Panc1 (cell line): ENCODE measurements around the gene EGR4.

ENCODE experiments used
- CTCF ChIP-seq: fragments of 450-650 bp; IDR thresholded peaks from 2 replicates; pipeline ENCODE4 v1.5.1; 2017; ENCODE audit warnings: mild to moderate bottlenecking
- POLR2AphosphoS5 ChIP-seq: IDR thresholded peaks from 2 replicates; pipeline ENCODE4 v1.6.1; 2012; ENCODE audit warnings: mild to moderate bottlenecking, low read depth, low read length, moderate library complexity
- SIN3A ChIP-seq: IDR thresholded peaks from 2 replicates; pipeline ENCODE4 v1.6.1; 2012; ENCODE audit warnings: low read depth, mild to moderate bottlenecking, low read length, moderate library complexity, borderline replicate concordance; ENCODE audit not compliant: insufficient read depth
- TCF7L2 ChIP-seq: IDR thresholded peaks from 2 replicates; pipeline ENCODE4 v1.6.1; 2011; ENCODE audit warnings: mild to moderate bottlenecking, low read depth, low read length, inconsistent platforms
- TF ChIP-seq, protein P1 (sequence below), 2 experiments: IDR thresholded peaks; 2 replicates each; pipeline ENCODE4 v1.6.1; 2011 to 2012; ENCODE audit warnings: low read depth in 2 of 2, control low read depth in 1 of 2, low read length in 1 of 2, mild to moderate bottlenecking in 1 of 2, moderate library complexity in 1 of 2; ENCODE audit not compliant: insufficient read depth in 1 of 2

GRCh38 chr2:73339201-73339600 is 45.9 kb upstream of the EGR4 start:
- TF ChIP-seq CTCF (no peak), POLR2AphosphoS5 (no peak), TCF7L2 (no peak), SIN3A (no peak)
- TF ChIP-seq, protein P1, sequence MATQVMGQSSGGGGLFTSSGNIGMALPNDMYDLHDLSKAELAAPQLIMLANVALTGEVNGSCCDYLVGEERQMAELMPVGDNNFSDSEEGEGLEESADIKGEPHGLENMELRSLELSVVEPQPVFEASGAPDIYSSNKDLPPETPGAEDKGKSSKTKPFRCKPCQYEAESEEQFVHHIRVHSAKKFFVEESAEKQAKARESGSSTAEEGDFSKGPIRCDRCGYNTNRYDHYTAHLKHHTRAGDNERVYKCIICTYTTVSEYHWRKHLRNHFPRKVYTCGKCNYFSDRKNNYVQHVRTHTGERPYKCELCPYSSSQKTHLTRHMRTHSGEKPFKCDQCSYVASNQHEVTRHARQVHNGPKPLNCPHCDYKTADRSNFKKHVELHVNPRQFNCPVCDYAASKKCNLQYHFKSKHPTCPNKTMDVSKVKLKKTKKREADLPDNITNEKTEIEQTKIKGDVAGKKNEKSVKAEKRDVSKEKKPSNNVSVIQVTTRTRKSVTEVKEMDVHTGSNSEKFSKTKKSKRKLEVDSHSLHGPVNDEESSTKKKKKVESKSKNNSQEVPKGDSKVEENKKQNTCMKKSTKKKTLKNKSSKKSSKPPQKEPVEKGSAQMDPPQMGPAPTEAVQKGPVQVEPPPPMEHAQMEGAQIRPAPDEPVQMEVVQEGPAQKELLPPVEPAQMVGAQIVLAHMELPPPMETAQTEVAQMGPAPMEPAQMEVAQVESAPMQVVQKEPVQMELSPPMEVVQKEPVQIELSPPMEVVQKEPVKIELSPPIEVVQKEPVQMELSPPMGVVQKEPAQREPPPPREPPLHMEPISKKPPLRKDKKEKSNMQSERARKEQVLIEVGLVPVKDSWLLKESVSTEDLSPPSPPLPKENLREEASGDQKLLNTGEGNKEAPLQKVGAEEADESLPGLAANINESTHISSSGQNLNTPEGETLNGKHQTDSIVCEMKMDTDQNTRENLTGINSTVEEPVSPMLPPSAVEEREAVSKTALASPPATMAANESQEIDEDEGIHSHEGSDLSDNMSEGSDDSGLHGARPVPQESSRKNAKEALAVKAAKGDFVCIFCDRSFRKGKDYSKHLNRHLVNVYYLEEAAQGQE (IDR thresholded peaks at IDR 0.05; ENCODE audit: insufficient read depth in 1 of 2, low read depth in 2 of 2, low read length in 1 of 2): no peak
